HG03159 (cell line): ENCODE data around the gene EFHC2.
"Not testable (repeated sequence)": the region's sequence is repeated elsewhere in the genome, so short reads cannot be mapped to it uniquely, and the experiment has no call there.

Experiments used
- ATAC-seq: cut with Tn5 transposase; IDR thresholded peaks from one replicate; pipeline ENCODE4 v1.9.1; 2021; ENCODE audit warnings: mild to moderate bottlenecking, moderate library complexity; ENCODE audit not compliant: unreplicated experiment

EFHC2 gene

GRCh38 chrX:44303119-44303518, 40.4 kb downstream of the EFHC2 start:
- no peak for ATAC-seq

GRCh38 chrX:44299177-44299576, 44.3 kb downstream of the EFHC2 start:
- no peak for ATAC-seq

- ATAC-seq = peak; percentile 54
Measured at GRCh38 chrX:44291468-44292092, 51.9 kb downstream of the EFHC2 start.

GRCh38 chrX:44290718-44291117, 52.8 kb downstream of the EFHC2 start:
- ATAC-seq = no peak

GRCh38 chrX:44282753-44283152, 60.7 kb downstream of the EFHC2 start:
- ATAC-seq = no peak

GRCh38 chrX:44280116-44280515, 63.4 kb downstream of the EFHC2 start:
- no peak for ATAC-seq

- no peak for ATAC-seq
Measured at GRCh38 chrX:44274096-44274495, 69.4 kb downstream of the EFHC2 start.

- no peak for ATAC-seq
Measured at GRCh38 chrX:44267861-44268260, 75.6 kb downstream of the EFHC2 start.

- ATAC-seq = no peak
Measured at GRCh38 chrX:44267116-44267515, 76.4 kb downstream of the EFHC2 start.

- no peak for ATAC-seq
Measured at GRCh38 chrX:44265559-44265958, 77.9 kb downstream of the EFHC2 start.

- ATAC-seq = no peak
Measured at GRCh38 chrX:44264936-44265335, 78.5 kb downstream of the EFHC2 start.

GRCh38 chrX:44261286-44261685, 82.2 kb downstream of the EFHC2 start:
- no peak for ATAC-seq

- ATAC-seq = no peak
Measured at GRCh38 chrX:44260609-44261008, 82.9 kb downstream of the EFHC2 start.

GRCh38 chrX:44255742-44256141, 87.7 kb downstream of the EFHC2 start:
- not testable (repeated sequence) for ATAC-seq

GRCh38 chrX:44253575-44253942, 89.9 kb downstream of the EFHC2 start:
- ATAC-seq = peak; percentile 15

- ATAC-seq = peak; percentile 91
Measured at GRCh38 chrX:44252688-44253574, 90.5 kb downstream of the EFHC2 start.

GRCh38 chrX:44247468-44247867, 96.0 kb downstream of the EFHC2 start:
- ATAC-seq = no peak

- no peak for ATAC-seq
Measured at GRCh38 chrX:44246826-44247225, 96.6 kb downstream of the EFHC2 start.

- no peak for ATAC-seq
Measured at GRCh38 chrX:44245733-44246132, 97.7 kb downstream of the EFHC2 start.

GRCh38 chrX:44244008-44244407, 99.5 kb downstream of the EFHC2 start:
- ATAC-seq = no peak

GRCh38 chrX:44241546-44241945, 101.9 kb downstream of the EFHC2 start:
- ATAC-seq = no peak

GRCh38 chrX:44240036-44240435, 103.4 kb downstream of the EFHC2 start:
- ATAC-seq = no peak
